DND-41 (cell line): Measurements from ENCODE around the gene ZNF354C.

Source experiments
- ATAC-seq: fragments of 200-7000 bp; cut with Tn5 transposase; 3 replicates; pipeline ENCODE4 v1.9.1; 2021; ENCODE audit warnings: low read depth; ENCODE audit not compliant: insufficient read depth
- DNase-seq: peaks from one replicate; pipeline ENCODE4 v3.0.0-alpha.2; 2020
- H2AFZ ChIP-seq: 2 replicates; pipeline ENCODE4 v1.6.0; 2012; ENCODE audit warnings: low read depth, low read length
- H3K27ac ChIP-seq: 2 replicates; pipeline ENCODE4 v1.5.1; 2012; ENCODE audit warnings: low read length, inconsistent platforms
- H3K27me3 ChIP-seq: fragments of 200-600 bp; sonication (generic); 2 replicates; pipeline ENCODE4 v1.6.0; 2012; ENCODE audit warnings: low read length, mild to moderate bottlenecking, inconsistent platforms; ENCODE audit not compliant: insufficient read depth, poor library complexity
- H3K36me3 ChIP-seq: 2 replicates; pipeline ENCODE4 v1.5.1; 2012; ENCODE audit warnings: low read length, inconsistent platforms; ENCODE audit not compliant: insufficient read depth
- H3K4me1 ChIP-seq: 2 replicates; pipeline ENCODE4 v1.5.1; 2012; ENCODE audit warnings: mild to moderate bottlenecking, low read length; ENCODE audit not compliant: insufficient read depth
- H3K4me2 ChIP-seq: 2 replicates; pipeline ENCODE4 v1.6.0; 2012; ENCODE audit warnings: mild to moderate bottlenecking, moderate library complexity, low read length, inconsistent platforms; ENCODE audit not compliant: insufficient read depth
- H3K4me3 ChIP-seq, 2 experiments: fragments of 200-600 bp in 1 of 2; shearing (Covaris generic) in 1 of 2; 2 replicates each; pipeline ENCODE4 v1.5.1; 2012 to 2016; ENCODE audit warnings: inconsistent platforms in 2 of 2, low read length in 2 of 2, mild to moderate bottlenecking in 2 of 2, low read depth in 1 of 2, moderate library complexity in 1 of 2
- H3K79me2 ChIP-seq: 2 replicates; pipeline ENCODE4 v1.6.0; 2012; ENCODE audit warnings: low read length, inconsistent platforms; ENCODE audit not compliant: insufficient read depth
- H3K9ac ChIP-seq: 2 replicates; pipeline ENCODE4 v1.6.0; 2012; ENCODE audit warnings: low read depth, mild to moderate bottlenecking, inconsistent platforms, low read length, moderate library complexity
- H3K9me3 ChIP-seq: 2 replicates; pipeline ENCODE4 v1.5.1; 2012; ENCODE audit warnings: low read length, moderate library complexity, mild to moderate bottlenecking, inconsistent platforms; ENCODE audit not compliant: insufficient read depth, severe bottlenecking
- H4K20me1 ChIP-seq: 2 replicates; pipeline ENCODE4 v1.6.0; 2012; ENCODE audit warnings: low read length; ENCODE audit not compliant: insufficient read depth
- CTCF ChIP-seq: IDR thresholded peaks from 2 replicates; pipeline ENCODE4 v1.5.1; 2012; ENCODE audit warnings: borderline replicate concordance, low read length, moderate library complexity, mild to moderate bottlenecking; ENCODE audit not compliant: poor library complexity, severe bottlenecking; ENCODE audit errors: extremely low read depth
- EZH2 ChIP-seq: IDR thresholded peaks from 3 replicates; pipeline ENCODE4 v1.6.1; 2012; ENCODE audit warnings: borderline replicate concordance, low read depth, mild to moderate bottlenecking, moderate library complexity, low read length, inconsistent platforms; ENCODE audit not compliant: severe bottlenecking

The ZNF354C gene

GRCh38 chr5:179055436-179055835 lies 4.7 kb upstream of the ZNF354C start:
- TF ChIP-seq EZH2: no peak
- no peak for TF ChIP-seq CTCF
- ATAC-seq: no peak
- Histone ChIP-seq H3K27ac (no peak overlapping the region), H2AFZ (no peak overlapping the region), H4K20me1 (no peaks in the 10 kb centered on the region), H3K4me1 (no peaks in the 10 kb centered on the region), H3K79me2 (no peaks in the 10 kb centered on the region), H3K9me3 (no peaks in the 10 kb centered on the region), H3K27me3 (no peaks in the 10 kb centered on the region), H3K4me2 (no peak overlapping the region), H3K9ac (no peak overlapping the region), H3K36me3 (no peaks in the 10 kb centered on the region), H3K4me3 (no peak overlapping the region)
- DNase-seq: no peak

GRCh38 chr5:179055841-179056240 lies 4.3 kb upstream of the ZNF354C start:
- Histone ChIP-seq H3K9ac (no peak overlapping the region), H3K36me3 (no peaks in the 10 kb centered on the region), H3K4me1 (no peaks in the 10 kb centered on the region), H3K9me3 (no peaks in the 10 kb centered on the region), H3K27ac (no peak overlapping the region), H3K79me2 (no peaks in the 10 kb centered on the region), H3K4me2 (no peak overlapping the region), H4K20me1 (no peaks in the 10 kb centered on the region), H3K27me3 (no peaks in the 10 kb centered on the region), H2AFZ (no peak overlapping the region), H3K4me3 (no peak overlapping the region)
- TF ChIP-seq CTCF: no peak
- no peak for TF ChIP-seq EZH2
- no peak for ATAC-seq
- no peak for DNase-seq

GRCh38 chr5:179061025-179061424 lies 852 bp downstream of the ZNF354C start:
- Histone ChIP-seq H3K27ac (no peak overlapping the region), H3K9ac (no peak overlapping the region), H3K4me3 (no peak overlapping the region), H4K20me1 (no peaks in the 10 kb centered on the region), H3K4me1 (no peaks in the 10 kb centered on the region), H3K27me3 (no peaks in the 10 kb centered on the region), H3K36me3 (no peaks in the 10 kb centered on the region), H3K4me2 (no peak overlapping the region), H3K9me3 (no peaks in the 10 kb centered on the region), H3K79me2 (no peaks in the 10 kb centered on the region), H2AFZ (no peak overlapping the region)
- ATAC-seq (no peak), DNase-seq (no peak)
- TF ChIP-seq CTCF (no peak), EZH2 (no peak)

- Histone ChIP-seq H3K4me1 (no peaks in the 10 kb centered on the region), H3K4me2 (no peak overlapping the region), H3K9ac (no peak overlapping the region), H3K27ac (no peak overlapping the region), H3K9me3 (no peaks in the 10 kb centered on the region), H3K36me3 (no peaks in the 10 kb centered on the region), H4K20me1 (no peaks in the 10 kb centered on the region), H3K27me3 (no peaks in the 10 kb centered on the region), H2AFZ (no peak overlapping the region), H3K79me2 (no peaks in the 10 kb centered on the region), H3K4me3 (no peak overlapping the region)
- TF ChIP-seq CTCF: peak; percentile 51
- no peak for TF ChIP-seq EZH2
- DNase-seq (no peak), ATAC-seq (no peak)
Observed at GRCh38 chr5:179065703-179066102, 5.5 kb downstream of the ZNF354C start.
